Sigmoid colon (tissue), 7 donors: ENCODE data around the gene SPRY4. TPM values are rescaled to one million over a fixed set of nuclear protein-coding genes. Genes with fewer than 3 reads are reported as not detected.

Experiments used
- DNase-seq: peaks from one replicate; pipeline ENCODE4 v3.0.0-alpha.2; 2019
- H3K27ac ChIP-seq, 4 donors: fragments of 200-600 bp; sonication (generic); one replicate each; pipeline ENCODE4 v1.5.1; 2016 to 2019; ENCODE audit warnings: mild to moderate bottlenecking in 1 of 4
- H3K27me3 ChIP-seq, 3 donors: fragments of 200-600 bp; sonication (generic); one replicate each; pipeline ENCODE4 v1.5.1; 2019; ENCODE audit warnings: mild to moderate bottlenecking in 1 of 3
- H3K36me3 ChIP-seq, 4 donors: fragments of 200-600 bp; sonication (generic); one replicate each; pipeline ENCODE4 v1.5.1; 2016 to 2019
- H3K4me1 ChIP-seq, 4 donors: fragments of 200-600 bp; sonication (generic); one replicate each; pipeline ENCODE4 v1.5.1; 2017 to 2019
- H3K4me3 ChIP-seq, 4 donors: fragments of 200-600 bp; sonication (generic); one replicate each; pipeline ENCODE4 v1.5.1; 2017 to 2019; ENCODE audit warnings: mild to moderate bottlenecking in 2 of 4, moderate library complexity in 1 of 4
- H3K9me3 ChIP-seq, 4 donors: fragments of 200-600 bp in 3 of 4; sonication (generic) in 3 of 4; one replicate each; pipeline versions ENCODE4 v1.5.1 to v1.6.1; 2013 to 2019
- CTCF ChIP-seq, 4 experiments: fragments of 450-650 bp in 3 of 4; fragments of 200-600 bp in 1 of 4; IDR thresholded peaks; one replicate each; pipeline ENCODE4 v1.5.1; 2016 to 2019; ENCODE audit warnings: antibody characterized with exemption in 4 of 4, mild to moderate bottlenecking in 3 of 4, moderate library complexity in 2 of 4
- EP300 ChIP-seq, 4 donors: sonication (generic); formaldehyde crosslinking; IDR thresholded peaks; one replicate each; pipeline ENCODE4 v1.6.1; 2017; ENCODE audit warnings: antibody characterized with exemption in 4 of 4
- POLR2A ChIP-seq, 2 donors: fragments of 450-650 bp; IDR thresholded peaks; one replicate each; pipeline ENCODE4 v1.6.1; 2016; ENCODE audit warnings: antibody characterized with exemption in 2 of 2, mild to moderate bottlenecking in 2 of 2, moderate library complexity in 2 of 2
- POLR2AphosphoS5 ChIP-seq, 4 donors: sonication (generic); formaldehyde crosslinking; IDR thresholded peaks; one replicate each; pipeline ENCODE4 v1.6.1; 2017; ENCODE audit warnings: antibody characterized with exemption in 4 of 4
- WGBS, 2 donors: extraction: QIAGEN DNeasy Blood & Tissue Kit; methylation state at CpG; one replicate each; pipeline ENCODE4 v1.1.7; 2013; 5-methylcytosine and 5-hydroxymethylcytosine counted together
- intact Hi-C: fragments of 100-400 bp; cut with DNase I; formaldehyde crosslinking; loops from one replicate; pipeline ENCODE4 v1.15.1; 2023
- polyA plus RNA-seq, 3 donors: library from polyadenylated mRNA; stranded (reverse); fragments of 200-250 nt; gene quantifications; one replicate each; pipeline ENCODE4 v1.2.3, GENCODE V29; 2013
- total RNA-seq, 4 donors: library from RNA; depleted of rRNA; stranded (reverse); fragments of >200 nt; gene quantifications; one replicate each; pipeline ENCODE4 v1.1.0, GENCODE V29; 2016
- donor health status: healthy with polysubstance abuse.
- donor health status: Bipolar disorder and iron deficiency.
- donor health status: healthy.

The SPRY4 gene
- total and polyA plus RNA-seq, 7 donors: 1.8 to 15.7 (median 8.6) TPM

- Histone ChIP-seq H3K9me3 (no peaks in the 10 kb centered on the region), H3K27ac (no peak overlapping the region), H3K4me3 (no peak overlapping the region), H3K36me3 (no peaks in the 10 kb centered on the region), H3K4me1 (no peaks in the 10 kb centered on the region), H3K27me3 (no peaks in the 10 kb centered on the region)
- TF ChIP-seq EP300 (IDR thresholded peaks at IDR 0.05): no peak
- no peak for TF ChIP-seq POLR2AphosphoS5 (IDR thresholded peaks at IDR 0.05)
- TF ChIP-seq CTCF (IDR thresholded peaks at IDR 0.05): no peak
- no peak for TF ChIP-seq POLR2A (IDR thresholded peaks at IDR 0.05)
- intact Hi-C loops: no loop called here
- WGBS, 2 donors: 92 to 93% methylated on average over 6 of the region's 6 CpGs
- DNase-seq: no peak
Observed at GRCh38 chr5:142281966-142282365, 42.9 kb downstream of the SPRY4 start.

DNA sequence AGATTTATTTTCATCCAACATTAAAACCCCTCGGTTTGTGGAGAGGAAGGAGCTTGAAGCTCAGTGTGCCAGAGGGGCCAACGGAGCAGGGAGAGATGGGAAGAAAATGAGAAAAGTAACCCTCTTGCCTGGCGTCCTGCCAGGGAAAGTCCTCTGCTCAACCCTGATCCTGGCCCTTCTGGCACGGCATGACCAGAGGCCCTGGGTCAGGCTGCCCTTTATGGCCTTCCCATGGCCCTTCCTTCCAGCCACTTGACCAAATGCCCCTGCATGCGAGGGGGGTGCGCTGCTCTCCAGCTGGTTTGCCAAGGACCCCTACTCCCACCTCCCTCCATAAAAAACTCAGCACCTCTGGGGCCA is 43.8 kb downstream of the SPRY4 start:
- Histone ChIP-seq H3K4me3 (no peak overlapping the region), H3K27ac (peak overlapping the region in 1 of 4 donors; percentile 1), H3K4me1 (no peaks in the 10 kb centered on the region), H3K9me3 (no peaks in the 10 kb centered on the region), H3K27me3 (no peaks in the 10 kb centered on the region), H3K36me3 (no peaks in the 10 kb centered on the region)
- 83 to 86% methylated on average over 6 of the region's 6 CpGs for WGBS, 2 donors
- DNase-seq: no peak
- no peak for TF ChIP-seq POLR2A (IDR thresholded peaks at IDR 0.05)
- TF ChIP-seq POLR2AphosphoS5 (IDR thresholded peaks at IDR 0.05): no peak
- TF ChIP-seq CTCF (IDR thresholded peaks at IDR 0.05): no peak
- no peak for TF ChIP-seq EP300 (IDR thresholded peaks at IDR 0.05)
- intact Hi-C loops: no loop called here

DNA sequence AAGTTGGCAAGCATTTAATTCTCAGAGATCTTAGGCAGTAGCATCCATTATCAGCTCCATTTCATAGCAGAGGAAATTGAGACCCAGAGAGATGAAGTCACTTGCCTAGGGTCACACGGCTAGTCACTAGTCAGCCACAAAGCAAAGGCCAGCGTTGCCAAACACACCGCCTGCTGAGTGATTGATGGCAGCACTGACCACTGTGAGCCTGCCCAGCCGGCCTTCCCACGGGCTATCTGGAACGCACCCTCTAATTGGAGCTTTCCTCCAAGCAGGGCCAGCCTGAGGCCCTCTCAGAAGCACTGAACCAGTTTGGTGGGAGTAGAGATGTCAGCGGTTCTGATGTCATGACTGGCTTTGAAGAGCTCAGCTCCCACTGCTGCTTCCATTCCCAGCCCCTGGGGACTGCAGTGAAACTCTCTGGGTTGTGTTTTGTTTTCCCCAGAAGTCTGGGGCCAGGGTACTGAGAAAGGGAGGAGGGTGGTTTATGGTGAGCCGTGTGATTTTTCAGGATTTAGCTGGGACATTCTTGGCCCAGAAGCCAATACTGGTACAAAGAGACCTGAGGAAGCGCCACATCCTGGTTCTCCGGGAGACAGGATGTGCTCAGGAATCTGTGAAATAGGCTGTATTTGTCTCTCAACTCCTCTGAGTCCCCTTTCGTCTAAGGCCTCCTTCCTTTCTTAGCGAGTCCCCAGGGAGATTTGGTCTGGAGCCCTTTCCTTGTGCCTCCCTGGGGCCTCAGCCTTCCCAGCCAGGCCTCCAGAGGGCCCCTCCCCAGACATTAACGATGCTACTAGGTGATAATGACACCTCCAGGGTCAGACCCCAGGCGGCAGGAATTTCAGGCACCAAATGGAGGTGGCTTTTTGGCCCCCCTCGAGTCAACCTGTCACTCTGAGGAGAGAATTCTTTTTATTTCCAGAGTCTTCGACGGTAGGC is 44.5 kb downstream of the SPRY4 start:
- H3K27me3 ChIP-seq: no peaks in the 10 kb centered on the region
- H3K36me3 ChIP-seq: no peaks in the 10 kb centered on the region
- intact Hi-C loops: no loop called here
- H3K4me1 ChIP-seq: no peaks in the 10 kb centered on the region
- WGBS, 2 donors: 73 to 86% methylated on average over 17 of the region's 17 CpGs
- no peaks in the 10 kb centered on the region for H3K9me3 ChIP-seq
- no peak for TF ChIP-seq POLR2AphosphoS5 (IDR thresholded peaks at IDR 0.05)
- no peak for TF ChIP-seq POLR2A (IDR thresholded peaks at IDR 0.05)
- no peak for TF ChIP-seq CTCF (IDR thresholded peaks at IDR 0.05)
- no peak for TF ChIP-seq EP300 (IDR thresholded peaks at IDR 0.05)
- DNase-seq: no peak
- peak overlapping the region in 2 of 4 donors; percentile 24 to 55 for H3K27ac ChIP-seq
- no peak overlapping the region for H3K4me3 ChIP-seq

DNA sequence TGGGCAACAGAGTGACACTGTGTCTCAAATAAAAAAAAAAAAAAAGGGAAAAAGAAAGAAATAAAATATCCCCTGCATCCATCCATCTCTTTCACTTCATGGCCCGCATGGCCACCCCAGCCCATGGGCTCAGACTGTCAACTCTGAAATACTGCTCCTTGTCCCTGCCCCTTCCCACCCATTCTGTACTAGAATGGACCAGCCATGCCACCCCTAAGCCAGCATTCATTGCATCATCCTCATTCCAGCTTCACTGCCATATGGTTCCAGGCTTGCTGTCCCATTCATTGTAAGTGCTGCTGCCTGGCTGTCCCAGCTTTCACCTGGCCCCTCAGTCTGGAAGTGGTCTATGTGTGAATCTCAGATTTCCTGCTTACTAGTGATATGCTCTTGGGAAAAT is 46.2 kb downstream of the SPRY4 start:
- intact Hi-C loops: no loop called here
- DNase-seq: no peak
- WGBS, 2 donors: 96 to 100% methylated on average over 1 of the region's 1 CpG

More for the DNA sequence above, 46.2 kb downstream of the SPRY4 start:
- Histone ChIP-seq H3K36me3 (no peaks in the 10 kb centered on the region), H3K27ac (no peak overlapping the region), H3K9me3 (no peaks in the 10 kb centered on the region), H3K27me3 (no peaks in the 10 kb centered on the region), H3K4me3 (no peak overlapping the region), H3K4me1 (no peaks in the 10 kb centered on the region)
- TF ChIP-seq POLR2AphosphoS5 (IDR thresholded peaks at IDR 0.05) (no peak), EP300 (IDR thresholded peaks at IDR 0.05) (no peak), CTCF (IDR thresholded peaks at IDR 0.05) (no peak), POLR2A (IDR thresholded peaks at IDR 0.05) (no peak)
